Measurements from ENCODE around the gene DBNDD1. TPM values are rescaled to one million over a fixed set of nuclear protein-coding genes. Genes with fewer than 3 reads are reported as not detected.
"Not testable (repeated sequence)": the region's sequence is repeated elsewhere in the genome, so short reads cannot be mapped to it uniquely, and the experiment has no call there.

DBNDD1 gene
- total and polyA plus RNA-seq, 2 donors (not counting 3 experiments of a cell fraction or from before 2014, with no cell fraction given), result 28.2 to 45.7 TPM

- peak; percentile 37 for TF ChIP-seq POLR2A (IDR thresholded peaks at IDR 0.05; ENCODE audit: low read depth, low read length)
- H4K20me1 ChIP-seq (replicated peaks; ENCODE audit: control insufficient read depth, extremely low read depth, insufficient read depth, low read length); H3K27me3 ChIP-seq (ENCODE audit: control insufficient read depth in 2 of 2, insufficient read depth in 2 of 2, low read length in 2 of 2); DNase-seq (ENCODE audit: low read depth, low spot score); dilution Hi-C loops (cut with MboI; ENCODE audit: extremely low pct_ligation_motif_present, low sequenced_read_pairs); H3K27ac ChIP-seq (ENCODE audit: insufficient read depth, low read depth, low read length); H3K4me3 ChIP-seq (replicated peaks in 1 of 3; ENCODE audit: insufficient read depth in 1 of 3, low read depth in 1 of 3, low read length in 3 of 3); FAIRE-seq; H3K9me1 ChIP-seq (replicated peaks; ENCODE audit: control insufficient read depth, extremely low read depth, insufficient read depth, low read length); CTCF ChIA-PET; intact Hi-C loops (cut with micrococcal nuclease); H2AFZ ChIP-seq (ENCODE audit: low read depth, low read length); POLR2A ChIA-PET; H3K4me2 ChIP-seq (ENCODE audit: insufficient read depth, low read length); BruUV-seq (replicated peaks); H3K9me3 ChIP-seq (replicated peaks; ENCODE audit: control insufficient read depth, insufficient read depth, low read length); H3K9ac ChIP-seq (replicated peaks; ENCODE audit: extremely low read depth, insufficient read depth, low read length): not testable (repeated sequence)
- H3K79me2 ChIP-seq (ENCODE audit: control insufficient read depth, insufficient read depth, low read length), result peaks cover 18% of the 10 kb centered on the region
- peaks cover 5 to 13% of the 10 kb centered on the region in 2 experiments for H3K36me3 ChIP-seq (ENCODE audit: control insufficient read depth in 2 of 2, extremely low read depth in 1 of 2, insufficient read depth in 2 of 2, low read length in 2 of 2)
- peaks cover 12% of the 10 kb centered on the region for H3K4me1 ChIP-seq (ENCODE audit: control insufficient read depth, extremely low read depth, insufficient read depth, low read length)
Observed at GRCh38 chr16:89968074-89968473, 51.2 kb downstream of the DBNDD1 start.

- FAIRE-seq; intact Hi-C loops (cut with micrococcal nuclease); H3K9me3 ChIP-seq (replicated peaks; ENCODE audit: control insufficient read depth, insufficient read depth, low read length); POLR2A ChIA-PET; H2AFZ ChIP-seq (ENCODE audit: low read depth, low read length); CTCF ChIA-PET; H3K9ac ChIP-seq (replicated peaks; ENCODE audit: extremely low read depth, insufficient read depth, low read length); DNase-seq (ENCODE audit: low read depth, low spot score); dilution Hi-C loops (cut with MboI; ENCODE audit: extremely low pct_ligation_motif_present, low sequenced_read_pairs); H3K27ac ChIP-seq (ENCODE audit: insufficient read depth, low read depth, low read length); H4K20me1 ChIP-seq (replicated peaks; ENCODE audit: control insufficient read depth, extremely low read depth, insufficient read depth, low read length); H3K4me2 ChIP-seq (ENCODE audit: insufficient read depth, low read length); H3K4me3 ChIP-seq (replicated peaks in 1 of 3; ENCODE audit: insufficient read depth in 1 of 3, low read depth in 1 of 3, low read length in 3 of 3); H3K9me1 ChIP-seq (replicated peaks; ENCODE audit: control insufficient read depth, extremely low read depth, insufficient read depth, low read length); H3K27me3 ChIP-seq (ENCODE audit: control insufficient read depth in 2 of 2, insufficient read depth in 2 of 2, low read length in 2 of 2): not testable (repeated sequence)
- Histone ChIP-seq H3K79me2 (ENCODE audit: control insufficient read depth, insufficient read depth, low read length) (peaks cover 14% of the 10 kb centered on the region), H3K4me1 (ENCODE audit: control insufficient read depth, extremely low read depth, insufficient read depth, low read length) (peaks cover 12% of the 10 kb centered on the region), H3K36me3 (ENCODE audit: control insufficient read depth in 2 of 2, extremely low read depth in 1 of 2, insufficient read depth in 2 of 2, low read length in 2 of 2) (peaks cover 5 to 13% of the 10 kb centered on the region in 2 experiments)
- BruUV-seq (replicated peaks), result TSS peak; percentile 0
Observed at GRCh38 chr16:89967436-89967835, 51.8 kb downstream of the DBNDD1 start.

- TF ChIP-seq MYC (IDR thresholded peaks at IDR 0.05; ENCODE audit: low read depth, low read length), result no peak
- TF ChIP-seq POLR2AphosphoS5 (IDR thresholded peaks at IDR 0.05; ENCODE audit: insufficient read depth, low read depth, low read length), result no peak
- TF ChIP-seq GATA2 (IDR thresholded peaks at IDR 0.05; ENCODE audit: insufficient read depth, insufficient read length, low read depth, low read length), result no peak
- no peak for TF ChIP-seq CTCF (IDR thresholded peaks at IDR 0.05; ENCODE audit: extremely low read depth in 1 of 2, insufficient read depth in 1 of 2, low read depth in 1 of 2, low read length in 2 of 2)
- TF ChIP-seq MAX (IDR thresholded peaks at IDR 0.05; ENCODE audit: insufficient read depth, insufficient read length), result no peak
- TF ChIP-seq POLR2A (IDR thresholded peaks at IDR 0.05; ENCODE audit: low read depth, low read length), result no peak
- no peak for TF ChIP-seq FOS (IDR thresholded peaks at IDR 0.05; ENCODE audit: borderline replicate concordance, insufficient read depth, low read length)
- no peak for TF ChIP-seq JUN (IDR thresholded peaks at IDR 0.05; ENCODE audit: borderline replicate concordance, insufficient read depth, insufficient read length, low read depth)
- TF ChIP-seq EZH2 (IDR thresholded peaks at IDR 0.05; ENCODE audit: borderline replicate concordance, low read depth, low read length, severe bottlenecking), result no peak
- H3K27ac ChIP-seq (ENCODE audit: insufficient read depth, low read depth, low read length), result no peak overlapping the region
- H3K4me1 ChIP-seq (ENCODE audit: control insufficient read depth, extremely low read depth, insufficient read depth, low read length), result peaks cover 8% of the 10 kb centered on the region
- FAIRE-seq (no peak), DNase-seq (ENCODE audit: low read depth, low spot score) (no peak)
- H3K36me3 ChIP-seq (ENCODE audit: control insufficient read depth in 2 of 2, extremely low read depth in 1 of 2, insufficient read depth in 2 of 2, low read length in 2 of 2), result peaks cover 5 to 13% of the 10 kb centered on the region in 2 experiments
- BruUV-seq (replicated peaks), result no TSS peak
- no peak overlapping the region for H3K4me2 ChIP-seq (ENCODE audit: insufficient read depth, low read length)
- dilution Hi-C loops (cut with MboI; ENCODE audit: extremely low pct_ligation_motif_present, low sequenced_read_pairs) (no loop called here), intact Hi-C loops (cut with micrococcal nuclease) (no loop called here)
- no peaks in the 10 kb centered on the region for H3K27me3 ChIP-seq (ENCODE audit: control insufficient read depth in 2 of 2, insufficient read depth in 2 of 2, low read length in 2 of 2)
- no peaks in the 10 kb centered on the region for H3K9me3 ChIP-seq (replicated peaks; ENCODE audit: control insufficient read depth, insufficient read depth, low read length)
- H4K20me1 ChIP-seq (replicated peaks; ENCODE audit: control insufficient read depth, extremely low read depth, insufficient read depth, low read length), result no peaks in the 10 kb centered on the region
- H3K9ac ChIP-seq (replicated peaks; ENCODE audit: extremely low read depth, insufficient read depth, low read length), result no peak overlapping the region
- no peak overlapping the region for H2AFZ ChIP-seq (ENCODE audit: low read depth, low read length)
- CTCF ChIA-PET, result no interaction called here
- peaks cover 14% of the 10 kb centered on the region for H3K79me2 ChIP-seq (ENCODE audit: control insufficient read depth, insufficient read depth, low read length)
- H3K9me1 ChIP-seq (replicated peaks; ENCODE audit: control insufficient read depth, extremely low read depth, insufficient read depth, low read length), result no peaks in the 10 kb centered on the region
- H3K4me3 ChIP-seq (replicated peaks in 1 of 3; ENCODE audit: insufficient read depth in 1 of 3, low read depth in 1 of 3, low read length in 3 of 3), result no peak overlapping the region
- POLR2A ChIA-PET, result no interaction called here
Observed at GRCh38 chr16:89966756-89967155, 52.5 kb downstream of the DBNDD1 start.
